Dermis microvascular lymphatic vessel endothelial cell (primary cell): Measurements from ENCODE around the gene XDH. TPM values are rescaled to one million over a fixed set of nuclear protein-coding genes. Genes with fewer than 3 reads are reported as not detected.

Source experiments
- DNase-seq, 2 donors: peaks; one replicate each; pipeline versions ENCODE4 v3.0.0 to v3.0.0-alpha.2; 2010; ENCODE audit warnings: low read depth in 2 of 2
- total RNA-seq: library from RNA; depleted of rRNA; stranded (reverse); fragments of >200 nt; gene quantifications from 2 replicates; pipeline ENCODE4 v1.2.1, GENCODE V29; 2014

The XDH gene
- total RNA-seq: not detected in 2 replicates

GRCh38 chr2:31414601-31415241 lies at the start of gene XDH:
TSS of gene XDH (minus strand) at chr2:31414742. CDS start at chr2:31414666, 76 bp downstream.
- DNase-seq: no peak

DNA sequence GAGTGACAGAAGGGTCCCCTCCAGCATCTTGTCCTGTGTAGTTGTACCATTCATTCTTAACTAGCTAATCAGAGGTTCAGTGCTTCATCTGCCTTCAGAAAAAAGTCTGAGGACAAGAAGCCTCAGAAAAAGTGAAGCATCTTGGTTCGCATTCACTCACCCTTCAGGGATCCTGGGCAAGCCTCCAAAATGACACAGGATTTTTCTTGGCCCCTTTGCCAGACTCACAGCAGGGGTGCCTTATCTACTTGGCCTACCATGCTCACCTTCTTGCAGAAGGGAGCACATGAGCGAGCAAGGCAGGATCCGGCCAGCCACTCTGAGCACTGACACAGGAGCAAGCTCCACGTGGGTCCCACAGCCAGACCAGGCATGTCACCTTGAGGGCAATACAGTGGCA lies 43.1 kb upstream of the XDH start:
- DNase-seq: no peak

GRCh38 chr2:31446848-31447247 lies 32.3 kb upstream of the XDH start:
- no peak for DNase-seq

- DNase-seq: no peak
Measured at GRCh38 chr2:31442376-31442775, 27.8 kb upstream of the XDH start.

DNA sequence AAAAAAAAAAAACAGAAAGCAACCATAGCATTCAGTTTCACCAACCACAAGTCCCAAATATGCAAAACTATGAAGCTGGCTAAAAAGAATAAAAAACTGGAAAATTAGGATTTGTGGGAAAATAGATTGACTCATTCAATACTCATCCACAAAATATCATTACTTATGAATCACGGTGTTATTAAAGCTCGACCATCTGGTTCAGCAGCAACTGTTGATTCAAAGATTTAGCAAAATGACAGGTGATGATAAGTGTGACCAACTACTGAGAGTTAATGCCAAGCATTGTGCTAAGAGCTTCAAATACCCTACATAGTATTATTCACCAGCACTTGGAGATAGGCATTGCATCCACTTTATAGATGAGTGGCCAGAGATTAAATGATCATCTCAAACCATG lies 26.2 kb upstream of the XDH start:
- DNase-seq: no peak

- no peak for DNase-seq
Measured at GRCh38 chr2:31434911-31435310, 20.4 kb upstream of the XDH start.

DNA sequence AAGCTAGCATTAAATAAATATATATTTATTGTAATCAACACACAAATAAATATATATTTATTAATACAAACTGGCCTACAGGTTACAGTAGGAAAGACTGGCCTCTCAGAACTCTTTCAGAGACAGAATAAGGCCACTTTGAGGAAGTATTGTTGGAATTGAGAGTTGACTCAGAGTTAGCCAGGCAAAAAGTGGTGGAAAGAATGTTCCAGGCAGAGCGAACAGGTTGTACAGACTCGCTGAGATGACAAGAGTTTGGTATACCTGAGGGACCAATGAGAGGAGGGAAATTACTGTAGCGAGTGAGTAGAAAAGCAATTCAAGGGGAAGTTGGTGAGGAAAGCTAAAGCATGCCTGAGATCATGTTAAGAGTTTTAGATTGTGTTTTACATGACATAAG lies 19.0 kb upstream of the XDH start:
- DNase-seq: no peak

DNA sequence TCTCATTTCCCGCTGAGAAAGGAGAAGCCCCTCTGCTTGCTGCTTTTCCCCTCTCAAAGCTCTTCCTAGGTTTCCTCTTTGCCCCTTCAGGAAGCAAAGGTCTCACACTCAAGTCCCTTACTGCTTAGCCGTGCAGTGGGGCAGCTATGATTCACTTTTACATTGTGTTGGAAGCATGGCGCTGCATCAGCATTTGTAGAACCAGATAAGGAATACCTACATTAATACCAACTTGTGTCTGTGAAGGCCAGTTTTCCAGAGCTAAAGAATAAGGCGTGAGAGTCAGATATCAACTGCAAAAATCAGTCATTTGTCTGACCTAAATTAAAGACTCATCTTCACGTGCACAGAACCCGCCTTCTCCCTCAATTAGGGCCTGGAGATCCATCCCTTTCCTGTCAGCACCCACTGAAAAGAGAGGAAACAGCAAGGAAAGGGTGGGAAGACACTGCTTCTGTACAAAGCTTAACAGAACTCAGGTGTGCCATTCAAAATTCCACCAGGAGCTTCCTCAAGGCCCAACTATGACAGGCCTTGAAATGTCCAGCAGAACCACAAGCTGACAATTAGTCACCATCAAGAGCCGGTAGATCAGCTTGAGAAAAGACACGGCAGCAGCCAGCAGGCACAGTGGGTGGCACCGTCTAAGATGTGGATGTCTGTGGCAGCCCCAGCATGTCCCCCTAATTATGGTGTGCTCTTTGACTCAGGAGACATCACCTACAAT lies 16.1 kb upstream of the XDH start:
- DNase-seq: no peak

GRCh38 chr2:31429759-31430438 lies 15.4 kb upstream of the XDH start:
- no peak for DNase-seq

GRCh38 chr2:31429040-31429439 lies 14.5 kb upstream of the XDH start:
- DNase-seq: no peak

- no peak for DNase-seq
Measured at GRCh38 chr2:31428001-31428418, 13.5 kb upstream of the XDH start.

DNA sequence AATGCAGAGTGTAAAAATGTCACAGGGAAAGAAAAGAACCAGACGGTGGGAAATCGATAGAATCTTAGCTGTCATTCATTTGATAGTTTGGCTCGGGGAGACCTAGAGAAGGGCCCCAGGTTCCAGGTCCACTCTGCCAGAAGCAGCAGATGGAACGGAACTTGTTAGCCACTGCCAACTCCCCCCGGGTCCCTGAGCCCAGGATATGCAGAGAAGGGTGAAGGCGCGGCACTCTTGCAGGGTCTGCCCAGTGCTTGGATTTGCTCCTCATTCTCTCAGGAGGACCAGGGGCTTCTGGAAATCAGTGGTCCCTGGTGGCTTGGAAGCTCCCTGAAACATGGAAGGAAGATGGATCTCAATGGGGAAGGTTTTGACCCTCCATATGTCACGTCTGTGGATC lies 11.6 kb upstream of the XDH start:
- DNase-seq: no peak

- no peak for DNase-seq
Measured at GRCh38 chr2:31421634-31422033, 7.1 kb upstream of the XDH start.

DNA sequence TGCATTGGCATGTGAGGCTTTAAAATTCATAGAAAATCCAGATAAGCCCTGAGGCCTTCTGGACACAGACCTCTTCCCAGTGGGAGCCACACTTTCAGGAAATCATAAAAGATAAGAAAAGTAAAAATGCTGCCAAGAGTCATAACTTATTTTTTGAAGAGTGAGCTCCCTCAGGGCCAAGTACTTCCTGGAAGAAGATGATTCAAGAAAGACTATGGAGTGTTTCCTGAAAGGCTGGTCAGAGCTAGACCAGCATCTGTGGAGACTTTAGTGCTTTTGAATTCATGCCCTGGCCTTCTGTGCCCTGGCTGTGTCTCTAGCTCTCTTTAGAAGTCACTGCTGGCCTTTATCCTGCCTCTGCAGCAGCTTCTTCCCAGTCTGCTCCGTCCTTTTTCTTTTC lies 6.4 kb upstream of the XDH start:
- DNase-seq: no peak

DNA sequence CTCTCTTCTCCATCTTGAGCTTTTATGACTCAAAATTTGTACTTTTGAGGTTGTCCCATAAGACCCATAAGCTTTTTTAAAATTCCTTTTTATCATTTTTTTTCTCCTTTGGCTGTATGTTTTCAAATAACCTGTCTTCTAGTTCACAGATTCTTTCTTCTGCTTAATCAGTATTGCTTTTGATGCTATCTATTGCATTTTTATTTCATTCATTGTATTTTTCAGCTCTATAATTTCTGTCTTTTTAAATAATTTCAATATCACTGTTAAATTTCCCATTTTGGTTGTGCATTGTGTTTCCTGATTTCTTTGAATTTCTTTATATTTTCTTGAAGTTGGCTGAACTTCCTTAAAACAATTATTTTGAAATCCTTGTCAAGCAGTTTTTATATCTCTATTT lies 4.8 kb upstream of the XDH start:
- no peak for DNase-seq

GRCh38 chr2:31415421-31415820 lies 879 bp upstream of the XDH start:
- DNase-seq: no peak

DNA sequence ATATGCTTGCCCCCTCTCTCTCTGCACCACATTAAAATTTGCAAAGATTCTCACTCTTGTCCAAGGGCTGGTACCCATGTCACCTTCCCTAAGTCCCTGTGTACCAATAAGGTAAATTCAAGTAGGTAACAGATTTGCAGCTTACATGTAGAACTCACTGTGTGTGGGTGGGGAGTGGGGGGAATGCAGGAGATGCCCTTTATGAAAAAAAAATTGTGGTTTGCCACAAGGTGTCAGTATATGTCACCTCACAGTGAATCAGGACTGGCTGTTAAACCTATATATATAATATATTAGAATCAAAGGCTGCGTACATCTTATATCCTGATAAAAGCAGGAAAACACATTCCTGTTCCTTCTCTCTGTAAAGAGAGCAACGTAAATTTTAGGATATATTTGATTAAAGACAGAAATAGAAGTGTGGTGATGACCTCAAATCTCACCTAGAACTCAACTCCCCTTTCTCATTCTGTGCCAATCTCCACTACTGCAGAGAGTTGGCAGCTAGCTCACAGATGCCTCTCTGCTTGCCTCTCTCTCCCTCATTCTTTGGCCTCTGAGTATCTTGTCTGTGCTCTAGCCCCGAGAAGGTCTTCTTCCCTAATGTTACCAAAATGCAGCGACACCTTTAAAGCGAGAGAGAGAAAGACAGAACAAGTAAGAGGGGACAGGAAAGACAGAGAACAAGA lies 536 bp downstream of the XDH start:
- no peak for DNase-seq

DNA sequence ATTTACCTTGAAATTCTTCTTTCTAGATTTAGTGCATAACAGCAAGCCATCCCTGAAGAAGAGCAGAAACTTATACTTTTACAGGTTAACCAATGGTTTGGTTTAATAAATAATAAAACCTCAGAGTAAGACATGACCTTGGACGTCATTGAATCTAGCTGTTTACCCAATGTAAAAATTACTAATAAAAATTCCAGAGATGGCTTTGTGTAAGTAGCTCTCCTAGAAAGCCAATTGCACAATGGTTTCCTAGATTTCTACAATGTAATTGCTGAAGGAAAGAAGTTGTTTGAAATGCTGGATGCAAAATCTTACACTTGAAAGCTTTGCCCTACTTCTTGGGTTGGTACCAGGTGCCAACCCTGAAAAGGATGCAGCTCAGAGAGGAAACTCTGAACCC lies 1.5 kb downstream of the XDH start:
- DNase-seq: no peak

DNA sequence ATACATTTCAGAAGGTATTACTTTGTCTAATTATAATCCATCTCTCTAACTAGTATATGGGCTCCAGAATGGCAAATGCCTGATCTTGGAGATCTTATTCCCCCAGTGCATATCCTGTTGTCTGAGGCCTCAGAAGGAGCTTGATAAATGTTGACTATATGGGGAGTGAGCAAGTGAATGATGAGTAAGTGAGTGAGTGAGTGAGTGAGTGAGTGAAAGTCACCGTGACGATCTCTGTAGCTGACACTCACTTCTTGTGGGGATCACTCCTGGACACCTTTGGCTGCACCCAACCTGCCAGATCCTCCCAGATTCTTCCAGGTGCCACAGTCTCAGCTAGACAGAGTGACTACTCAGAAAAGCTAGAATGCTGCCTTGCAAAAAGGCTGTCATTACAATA lies 2.8 kb downstream of the XDH start:
- DNase-seq: no peak

DNA sequence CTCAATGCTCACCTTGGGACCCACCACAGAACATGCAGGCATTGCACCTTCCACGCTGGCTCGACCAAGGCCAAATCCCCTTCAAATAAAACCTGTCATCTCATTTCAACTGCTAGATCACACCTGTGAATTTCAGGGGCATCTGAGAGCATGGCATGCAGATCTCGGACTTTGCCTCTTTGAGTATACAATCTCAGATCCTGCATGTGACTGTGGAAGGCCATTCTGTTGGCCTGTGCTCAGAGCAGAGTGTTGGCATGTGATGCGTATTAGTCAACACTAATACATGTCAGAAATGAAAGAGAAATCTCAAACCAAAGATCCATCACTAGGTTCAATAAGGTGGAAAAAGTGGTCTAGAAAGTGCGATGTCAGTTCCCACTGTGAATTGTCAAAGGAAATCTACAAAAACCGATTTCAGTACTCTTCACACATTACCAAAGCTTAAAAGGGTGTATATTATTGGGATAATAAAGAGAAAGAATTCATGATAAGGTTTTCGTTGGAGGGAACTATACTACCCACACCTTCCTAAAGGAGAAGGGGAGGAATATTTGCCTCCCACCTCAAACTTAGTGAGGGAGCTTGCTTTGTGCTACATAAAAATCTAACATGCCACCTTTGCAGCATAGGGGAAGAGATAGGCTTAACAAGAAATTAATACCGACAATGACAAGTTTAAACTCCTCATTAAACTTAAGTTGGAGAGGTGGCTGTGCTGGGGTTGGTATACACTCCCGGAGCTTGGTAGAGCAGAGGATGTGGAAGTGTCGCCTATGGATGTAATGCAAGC lies 7.8 kb downstream of the XDH start:
- DNase-seq: no peak

DNA sequence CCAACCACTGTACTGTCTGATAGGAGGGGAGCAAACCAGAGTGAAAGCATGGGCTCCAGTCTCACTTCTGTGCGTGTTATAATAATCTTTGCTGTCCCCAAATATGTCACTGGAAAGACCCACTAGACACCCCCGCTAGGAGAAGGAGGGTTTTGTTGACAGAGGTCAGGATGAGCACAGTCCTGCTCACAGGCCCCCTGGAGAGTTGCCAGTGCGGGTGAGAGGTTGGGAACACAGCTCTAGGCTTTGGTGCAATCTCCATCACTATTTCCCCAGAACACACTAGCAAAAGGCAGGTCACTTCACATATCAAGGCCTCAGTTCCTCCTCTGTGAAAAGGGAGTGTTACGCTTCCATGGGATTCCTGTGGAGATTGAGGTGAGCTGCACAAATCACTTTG lies 9.7 kb downstream of the XDH start:
- DNase-seq: no peak

- no peak for DNase-seq
Measured at GRCh38 chr2:31404302-31404701, 10.2 kb downstream of the XDH start.
